ENCODE results near the gene NEK9.

DNA sequence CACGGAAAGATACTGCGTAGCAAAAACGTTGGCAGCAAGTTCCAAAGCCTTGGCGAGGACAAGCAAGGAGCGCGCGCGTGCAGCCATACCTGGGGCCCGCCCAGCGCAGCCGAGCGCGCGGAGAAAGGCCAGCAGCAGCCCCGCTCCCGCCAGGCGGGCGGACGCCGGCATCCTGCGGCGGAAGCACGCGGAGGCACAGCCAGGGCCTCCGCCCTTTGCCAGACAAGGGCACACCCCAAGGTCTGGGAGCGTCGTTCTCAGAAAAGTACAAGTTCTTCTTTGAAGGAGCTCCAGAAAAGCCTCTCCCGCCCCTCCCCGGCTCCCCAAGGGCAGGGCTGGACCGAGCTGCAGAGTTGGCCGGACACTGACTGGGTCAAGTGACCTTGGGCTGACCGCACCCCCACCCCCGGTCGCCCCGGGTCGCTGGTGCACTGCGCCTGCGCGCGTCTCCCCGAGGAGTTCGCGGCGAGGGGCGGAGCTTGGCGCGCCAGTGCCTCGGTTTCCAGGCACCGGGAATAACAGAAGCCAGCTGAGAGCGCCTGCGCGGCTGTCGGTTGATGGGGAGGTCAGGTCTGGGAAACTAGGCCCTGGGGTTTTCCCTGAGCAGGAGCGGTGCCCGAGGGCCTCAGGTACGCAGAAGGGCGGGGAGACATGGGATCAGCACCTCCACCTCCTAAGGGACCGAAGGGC is 57.6 kb downstream of the NEK9 start, which contains the start of gene ZC2HC1C:
- TF ChIP-seq, protein P1, sequence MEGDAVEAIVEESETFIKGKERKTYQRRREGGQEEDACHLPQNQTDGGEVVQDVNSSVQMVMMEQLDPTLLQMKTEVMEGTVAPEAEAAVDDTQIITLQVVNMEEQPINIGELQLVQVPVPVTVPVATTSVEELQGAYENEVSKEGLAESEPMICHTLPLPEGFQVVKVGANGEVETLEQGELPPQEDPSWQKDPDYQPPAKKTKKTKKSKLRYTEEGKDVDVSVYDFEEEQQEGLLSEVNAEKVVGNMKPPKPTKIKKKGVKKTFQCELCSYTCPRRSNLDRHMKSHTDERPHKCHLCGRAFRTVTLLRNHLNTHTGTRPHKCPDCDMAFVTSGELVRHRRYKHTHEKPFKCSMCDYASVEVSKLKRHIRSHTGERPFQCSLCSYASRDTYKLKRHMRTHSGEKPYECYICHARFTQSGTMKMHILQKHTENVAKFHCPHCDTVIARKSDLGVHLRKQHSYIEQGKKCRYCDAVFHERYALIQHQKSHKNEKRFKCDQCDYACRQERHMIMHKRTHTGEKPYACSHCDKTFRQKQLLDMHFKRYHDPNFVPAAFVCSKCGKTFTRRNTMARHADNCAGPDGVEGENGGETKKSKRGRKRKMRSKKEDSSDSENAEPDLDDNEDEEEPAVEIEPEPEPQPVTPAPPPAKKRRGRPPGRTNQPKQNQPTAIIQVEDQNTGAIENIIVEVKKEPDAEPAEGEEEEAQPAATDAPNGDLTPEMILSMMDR (IDR thresholded peaks at IDR 0.05; ENCODE audit: low read depth, low read length), result no peak
- TF ChIP-seq POLR2A (IDR thresholded peaks at IDR 0.05; ENCODE audit: extremely low read depth, insufficient read length), result no peak
- TF ChIP-seq, protein P2, sequence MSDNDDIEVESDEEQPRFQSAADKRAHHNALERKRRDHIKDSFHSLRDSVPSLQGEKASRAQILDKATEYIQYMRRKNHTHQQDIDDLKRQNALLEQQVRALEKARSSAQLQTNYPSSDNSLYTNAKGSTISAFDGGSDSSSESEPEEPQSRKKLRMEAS (IDR thresholded peaks at IDR 0.05; ENCODE audit: low read depth, low read length), result no peak
- no peak for TF ChIP-seq MYC (IDR thresholded peaks at IDR 0.05; ENCODE audit: low read depth, low read length)

Measured in NB4 (cell line).